IMR-90 (cell line): Measurements from ENCODE around the gene PHLDB1. TPM values are rescaled to one million over a fixed set of nuclear protein-coding genes. Genes with fewer than 3 reads are reported as not detected.

ENCODE experiments used
- ATAC-seq: fragments of 200-7000 bp; cut with Tn5 transposase; 2 replicates; pipeline ENCODE4 v1.9.1; 2020; ENCODE audit warnings: low read depth, mild to moderate bottlenecking, moderate library complexity
- BruUV-seq: library from RNA; stranded (reverse); fragments of 400-500 nt; replicated peaks from 2 replicates; lab custom pipeline; 2021; lab: Mats Ljungman, UMichigan
- CTCF ChIA-PET: fragments of 300-600 bp; formaldehyde crosslinking; extraction: SDS; loops from one replicate; lab custom pipeline; 2021; ENCODE audit warnings: antibody characterized with exemption; lab: Yijun Ruan, JAX
- POLR2A ChIA-PET: fragments of 300-600 bp; sonication (Branson Sonifier 250); formaldehyde crosslinking; loops from one replicate; lab custom pipeline; 2022; ENCODE audit warnings: antibody characterized with exemption; ENCODE audit not compliant: unreplicated experiment; lab: Charles Lee
- DNase-seq: peaks from one replicate; pipeline ENCODE4 v3.0.0; 2013
- H2AFZ ChIP-seq: replicated peaks from 2 replicates; pipeline ENCODE3; 2013; ENCODE audit warnings: low read length, mild to moderate bottlenecking; ENCODE audit not compliant: poor library complexity
- H2AK5ac ChIP-seq: 2 replicates; pipeline ENCODE4 v1.6.1; 2013; ENCODE audit warnings: low read depth, low read length, inconsistent platforms
- H2AK9ac ChIP-seq: replicated peaks from 2 replicates; pipeline ENCODE3; 2013; ENCODE audit warnings: mild to moderate bottlenecking, low read depth, low read length, moderate library complexity; ENCODE audit not compliant: poor library complexity
- H2BK120ac ChIP-seq: 2 replicates; pipeline ENCODE4 v1.6.1; 2013; ENCODE audit warnings: low read depth, low read length, inconsistent platforms
- H2BK15ac ChIP-seq: 3 replicates; pipeline ENCODE4 v1.6.1; 2013; ENCODE audit warnings: low read depth, low read length, inconsistent platforms
- H2BK20ac ChIP-seq: 2 replicates; pipeline ENCODE4 v1.6.1; 2013; ENCODE audit warnings: low read depth, mild to moderate bottlenecking, inconsistent platforms, low read length, moderate library complexity
- H2BK5ac ChIP-seq: 2 replicates; pipeline ENCODE4 v1.6.1; 2013; ENCODE audit warnings: mild to moderate bottlenecking, low read depth, low read length, inconsistent platforms; ENCODE audit not compliant: poor library complexity, severe bottlenecking
- H3K14ac ChIP-seq: replicated peaks from 2 replicates; pipeline ENCODE4 v1.6.1; 2013; ENCODE audit warnings: low read depth, low read length, inconsistent platforms
- H3K18ac ChIP-seq: 2 replicates; pipeline ENCODE4 v1.6.1; 2013; ENCODE audit warnings: low read depth, low read length, control low read depth
- H3K23ac ChIP-seq: 2 replicates; pipeline ENCODE4 v1.6.1; 2013; ENCODE audit warnings: low read depth, low read length, inconsistent platforms
- H3K27ac ChIP-seq: 2 replicates; pipeline ENCODE4 v1.5.1; 2013; ENCODE audit warnings: mild to moderate bottlenecking, control low read depth, low read length; ENCODE audit not compliant: insufficient read depth
- H3K27me3 ChIP-seq: 2 replicates; pipeline ENCODE4 v1.6.1; 2013; ENCODE audit warnings: low read length; ENCODE audit not compliant: control insufficient read depth, insufficient read depth
- H3K36me3 ChIP-seq: 2 replicates; pipeline ENCODE4 v1.6.1; 2013; ENCODE audit warnings: low read length, mixed read lengths; ENCODE audit not compliant: control insufficient read depth, insufficient read depth
- H3K4ac ChIP-seq: 2 replicates; pipeline ENCODE4 v1.6.1; 2013; ENCODE audit warnings: low read depth, low read length, inconsistent platforms
- H3K4me1 ChIP-seq: 2 replicates; pipeline ENCODE4 v1.6.1; 2013; ENCODE audit warnings: low read length, mixed read lengths; ENCODE audit not compliant: control insufficient read depth, insufficient read depth
- H3K4me2 ChIP-seq: 2 replicates; pipeline ENCODE4 v1.6.1; 2013; ENCODE audit warnings: low read depth, mild to moderate bottlenecking, control low read depth, low read length, moderate library complexity
- H3K4me3 ChIP-seq: 2 replicates; pipeline ENCODE4 v1.5.1; 2013; ENCODE audit warnings: low read depth, mild to moderate bottlenecking, control low read depth, low read length, moderate library complexity; ENCODE audit not compliant: insufficient read depth
- H3K56ac ChIP-seq: 2 replicates; pipeline ENCODE4 v1.6.1; 2013; ENCODE audit warnings: low read length, inconsistent platforms; ENCODE audit not compliant: insufficient read depth; ENCODE audit errors: extremely low read depth
- H3K79me1 ChIP-seq, 2 experiments: 2 replicates each; pipeline ENCODE4 v1.6.1; 2013; ENCODE audit warnings: low read length in 2 of 2, inconsistent platforms in 1 of 2, low read depth in 1 of 2
- H3K9ac ChIP-seq: 2 replicates; pipeline ENCODE4 v1.6.1; 2013; ENCODE audit warnings: low read depth, low read length, control low read depth
- H3K9me1 ChIP-seq: 2 replicates; pipeline ENCODE4 v1.6.1; 2013; ENCODE audit warnings: low read length, inconsistent platforms; ENCODE audit not compliant: insufficient read depth
- H3K9me3 ChIP-seq: 2 replicates; pipeline ENCODE4 v1.6.1; 2013; ENCODE audit warnings: low read length; ENCODE audit not compliant: control insufficient read depth, insufficient read depth
- H4K20me1 ChIP-seq: 2 replicates; pipeline ENCODE4 v1.6.1; 2013; ENCODE audit warnings: low read length, inconsistent platforms; ENCODE audit not compliant: insufficient read depth
- H4K5ac ChIP-seq: 2 replicates; pipeline ENCODE4 v1.6.1; 2013; ENCODE audit warnings: mild to moderate bottlenecking, low read depth, low read length, control low read depth
- H4K8ac ChIP-seq, 2 experiments: 2 replicates each; pipeline ENCODE4 v1.6.1; 2013; ENCODE audit warnings: low read depth in 2 of 2, low read length in 2 of 2, control low read depth in 1 of 2, inconsistent platforms in 1 of 2
- H4K91ac ChIP-seq: 2 replicates; pipeline ENCODE4 v1.6.1; 2013; ENCODE audit warnings: low read depth, low read length, inconsistent platforms; ENCODE audit not compliant: insufficient read depth
- BHLHE40 ChIP-seq: fragments of 150-350 bp; IDR thresholded peaks from 2 replicates; pipeline ENCODE4 v1.6.1; 2016; ENCODE audit warnings: mild to moderate bottlenecking, low read depth, low read length
- CEBPB ChIP-seq: IDR thresholded peaks from 2 replicates; pipeline ENCODE4 v1.6.1; 2012; ENCODE audit warnings: low read depth, low read length, improper control_type of control experiment
- CHD1 ChIP-seq: IDR thresholded peaks from 2 replicates; pipeline ENCODE4 v1.6.1; 2012; ENCODE audit warnings: low read depth, low read length, improper control_type of control experiment
- CTCF ChIP-seq: conservative IDR thresholded peaks from 2 replicates; pipeline ENCODE4 v1.5.1; 2012; ENCODE audit warnings: mild to moderate bottlenecking, low read depth, low read length, improper control_type of control experiment
- ELK1 ChIP-seq: fragments of 150-350 bp; IDR thresholded peaks from 2 replicates; pipeline ENCODE4 v1.6.1; 2016; ENCODE audit warnings: low read depth, mild to moderate bottlenecking, low read length, moderate library complexity, borderline replicate concordance
- FOS ChIP-seq: fragments of 150-350 bp; IDR thresholded peaks from 2 replicates; pipeline ENCODE4 v1.6.1; 2016; ENCODE audit warnings: low read depth, low read length
- MAFK ChIP-seq: IDR thresholded peaks from 2 replicates; pipeline ENCODE4 v1.6.1; 2012; ENCODE audit warnings: low read depth, low read length, improper control_type of control experiment
- MAZ ChIP-seq: IDR thresholded peaks from 2 replicates; pipeline ENCODE4 v1.6.1; 2012; ENCODE audit warnings: low read depth, mild to moderate bottlenecking, low read length, improper control_type of control experiment, moderate library complexity, borderline replicate concordance
- MXI1 ChIP-seq: IDR thresholded peaks from 2 replicates; pipeline ENCODE4 v1.6.1; 2012; ENCODE audit warnings: low read depth, mild to moderate bottlenecking, low read length, moderate library complexity, borderline replicate concordance
- NFE2L2 ChIP-seq: fragments of 150-350 bp; IDR thresholded peaks from 2 replicates; pipeline ENCODE4 v1.6.1; 2016; ENCODE audit warnings: low read depth, mild to moderate bottlenecking, low read length
- POLR2A ChIP-seq: IDR thresholded peaks from 2 replicates; pipeline ENCODE4 v1.6.1; 2012; ENCODE audit warnings: mild to moderate bottlenecking, low read depth, low read length
- RAD21 ChIP-seq: IDR thresholded peaks from 2 replicates; pipeline ENCODE4 v1.6.1; 2012; ENCODE audit warnings: low read length, improper control_type of control experiment
- RCOR1 ChIP-seq: IDR thresholded peaks from 2 replicates; pipeline ENCODE4 v1.6.1; 2012; ENCODE audit warnings: mild to moderate bottlenecking, low read length, improper control_type of control experiment; ENCODE audit not compliant: insufficient replicate concordance
- RFX5 ChIP-seq: IDR thresholded peaks from 2 replicates; pipeline ENCODE4 v1.8.0; 2012; ENCODE audit warnings: low read depth, mild to moderate bottlenecking, low read length, moderate library complexity
- SMC3 ChIP-seq: fragments of 150-350 bp; IDR thresholded peaks from 2 replicates; pipeline ENCODE4 v1.6.1; 2016; ENCODE audit warnings: low read depth, mild to moderate bottlenecking, antibody characterized with exemption, low read length, moderate library complexity
- WGBS, 2 experiments: methylation state at CpG; one replicate each; pipeline versions ENCODE4 v1.1.5 to v1.1.7; 2013; ENCODE audit warnings: missing lambda C conversion rate in 2 of 2; ENCODE audit not compliant: insufficient read length in 1 of 2; ENCODE audit errors: extremely low coverage in 2 of 2; 5-methylcytosine and 5-hydroxymethylcytosine counted together
- dilution Hi-C: fragments of 300-500 bp; cut with HindIII; formaldehyde crosslinking; loops from one replicate; pipeline ENCODE4 v1.14.3; 2018; ENCODE audit warnings: low sequenced_read_pairs; ENCODE audit not compliant: unreplicated experiment
- in situ Hi-C: fragments of 300-500 bp; cut with MboI; formaldehyde crosslinking; loops from 3 replicates; pipeline ENCODE4 v1.14.3; 2019; ENCODE audit warnings: low sequenced_read_pairs, inconsistent platforms, mixed read lengths
- intact Hi-C: fragments of 100-400 bp; cut with micrococcal nuclease; formaldehyde crosslinking; loops from 2 replicates; pipeline ENCODE4 v1.10.0; 2022
- polyA plus RNA-seq, 3 experiments: library from polyadenylated mRNA; depleted of rRNA; stranded (reverse); fragments of >200 nt; gene quantifications; 2 replicates each; pipeline ENCODE4 v1.2.3, GENCODE V29; 2012; ENCODE audit warnings: low replicate concordance in 1 of 3
- total RNA-seq: library from RNA; depleted of rRNA; stranded (reverse); fragments of >200 nt; gene quantifications from 2 replicates; pipeline ENCODE4 v1.2.3, GENCODE V29; 2012

Gene PHLDB1
- total and polyA plus RNA-seq, 2 of the 4 experiments (the other 2 are of a cell fraction): 40.0 to 90.4 TPM

- H2BK5ac ChIP-seq: no peak overlapping the region
- H2AK5ac ChIP-seq: no peak overlapping the region
- H3K27me3 ChIP-seq: no peaks in the 10 kb centered on the region
- H3K56ac ChIP-seq: no peak overlapping the region
- no CpG with 5 or more reads among the region's 6 CpGs for WGBS, 2 experiments
- no peak overlapping the region for H4K8ac ChIP-seq
- peaks cover 7 to 52% of the 10 kb centered on the region in 2 experiments; a peak in 3 of 4 replicates for H3K79me1 ChIP-seq
- H3K9me3 ChIP-seq: no peaks in the 10 kb centered on the region
- no peak overlapping the region for H2BK120ac ChIP-seq
- H2AK9ac ChIP-seq: no peak overlapping the region
- dilution Hi-C loops (no loop called here), in situ Hi-C loops (no loop called here), intact Hi-C loops (no loop called here)
- no peak overlapping the region for H3K27ac ChIP-seq
- H3K14ac ChIP-seq: no peak overlapping the region
- no peak overlapping the region for H3K4me3 ChIP-seq
- no peak overlapping the region for H3K4me2 ChIP-seq
- H3K4ac ChIP-seq: no peak overlapping the region
- H4K5ac ChIP-seq: no peak overlapping the region
- TF ChIP-seq MAFK (no peak), CTCF (no peak), BHLHE40 (no peak), RFX5 (no peak), MAZ (no peak), CHD1 (no peak), SMC3 (no peak), NFE2L2 (no peak), POLR2A (no peak), FOS (no peak), ELK1 (no peak), MXI1 (no peak), RAD21 (no peak), CEBPB (no peak), RCOR1 (no peak)
- H3K4me1 ChIP-seq: peaks cover 5% of the 10 kb centered on the region
- H2BK15ac ChIP-seq: no peak overlapping the region
- peaks cover 40% of the 10 kb centered on the region for H3K36me3 ChIP-seq
- no peak overlapping the region for H4K91ac ChIP-seq
- H2BK20ac ChIP-seq: no peak overlapping the region
- ATAC-seq (no peak), DNase-seq (no peak)
- H3K23ac ChIP-seq: no peak overlapping the region
- H3K9ac ChIP-seq: no peak overlapping the region
- ChIA-PET CTCF (no interaction called here), POLR2A (no interaction called here)
- no TSS peak for BruUV-seq
- peaks cover 84% of the 10 kb centered on the region for H4K20me1 ChIP-seq
- H2AFZ ChIP-seq: no peak overlapping the region
- H3K18ac ChIP-seq: no peak overlapping the region
- peaks cover 14% of the 10 kb centered on the region for H3K9me1 ChIP-seq
These were observed 26.4 kb upstream of the PHLDB1 start for GRCh38 chr11:118581057-118581456.
